ENCODE measurements around the gene SLC6A9.

The SLC6A9 gene

GRCh38 chr1:43973981-43974442, 57.2 kb downstream of the SLC6A9 start:
- peak in 1 of 58 donors; percentile 49 for DNase-seq

- no peak for DNase-seq
Measured at GRCh38 chr1:43971336-43971980, 59.8 kb downstream of the SLC6A9 start.

GRCh38 chr1:43970911-43971310, 60.4 kb downstream of the SLC6A9 start:
- DNase-seq = no peak

GRCh38 chr1:43970502-43970901, 60.8 kb downstream of the SLC6A9 start:
- no peak for DNase-seq

- DNase-seq = peak; percentile 59 to 99 (median 95)
Measured at GRCh38 chr1:43969746-43970466, 61.4 kb downstream of the SLC6A9 start, which contains the start of gene DPH2. Gene DPH2 (plus strand): TSS chr1:43970010. CDS start chr1:43970176, 166 bp downstream.

GRCh38 chr1:43969416-43969745, 61.9 kb downstream of the SLC6A9 start:
- DNase-seq = no peak

- no peak for DNase-seq
Measured at GRCh38 chr1:43968348-43968948, 62.8 kb downstream of the SLC6A9 start.

- DNase-seq = no peak
Measured at GRCh38 chr1:43965316-43965715, 65.9 kb downstream of the SLC6A9 start.

- DNase-seq = no peak
Measured at GRCh38 chr1:43963890-43964289, 67.4 kb downstream of the SLC6A9 start.

- no peak for DNase-seq
Measured at GRCh38 chr1:43963006-43963405, 68.3 kb downstream of the SLC6A9 start.

GRCh38 chr1:43962324-43962723, 68.9 kb downstream of the SLC6A9 start:
- peak in 19 of 58 donors; percentile 12 to 74 (median 34) for DNase-seq

GRCh38 chr1:43961692-43962091, 69.6 kb downstream of the SLC6A9 start:
- peak in 5 of 58 donors; percentile 13 to 35 (median 17) for DNase-seq

GRCh38 chr1:43960798-43961197, 70.5 kb downstream of the SLC6A9 start:
- no peak for DNase-seq

GRCh38 chr1:43958351-43959255, 72.7 kb downstream of the SLC6A9 start:
- peak in 6 of 58 donors; percentile 15 to 41 (median 24) for DNase-seq

GRCh38 chr1:43957407-43958040, 73.7 kb downstream of the SLC6A9 start:
- peak in 2 of 58 donors; percentile 21 to 36 for DNase-seq

GRCh38 chr1:43956234-43956633, 75.0 kb downstream of the SLC6A9 start:
- no peak for DNase-seq

- peak in 47 of 58 donors; percentile 21 to 94 (median 76) for DNase-seq
Measured at GRCh38 chr1:43954036-43954435, 77.2 kb downstream of the SLC6A9 start.

GRCh38 chr1:43953361-43953760, 77.9 kb downstream of the SLC6A9 start:
- DNase-seq = no peak

GRCh38 chr1:43952731-43953346, 78.4 kb downstream of the SLC6A9 start:
- DNase-seq = peak in 38 of 58 donors; percentile 20 to 80 (median 41)

All from anterior cingulate cortex (tissue), 58 donors.